Measurements from ENCODE around the gene KRTAP5-1.
A peak's percentile ranks its signal among the peaks of the same experiment; 100 is the strongest.

The KRTAP5-1 gene

DNA sequence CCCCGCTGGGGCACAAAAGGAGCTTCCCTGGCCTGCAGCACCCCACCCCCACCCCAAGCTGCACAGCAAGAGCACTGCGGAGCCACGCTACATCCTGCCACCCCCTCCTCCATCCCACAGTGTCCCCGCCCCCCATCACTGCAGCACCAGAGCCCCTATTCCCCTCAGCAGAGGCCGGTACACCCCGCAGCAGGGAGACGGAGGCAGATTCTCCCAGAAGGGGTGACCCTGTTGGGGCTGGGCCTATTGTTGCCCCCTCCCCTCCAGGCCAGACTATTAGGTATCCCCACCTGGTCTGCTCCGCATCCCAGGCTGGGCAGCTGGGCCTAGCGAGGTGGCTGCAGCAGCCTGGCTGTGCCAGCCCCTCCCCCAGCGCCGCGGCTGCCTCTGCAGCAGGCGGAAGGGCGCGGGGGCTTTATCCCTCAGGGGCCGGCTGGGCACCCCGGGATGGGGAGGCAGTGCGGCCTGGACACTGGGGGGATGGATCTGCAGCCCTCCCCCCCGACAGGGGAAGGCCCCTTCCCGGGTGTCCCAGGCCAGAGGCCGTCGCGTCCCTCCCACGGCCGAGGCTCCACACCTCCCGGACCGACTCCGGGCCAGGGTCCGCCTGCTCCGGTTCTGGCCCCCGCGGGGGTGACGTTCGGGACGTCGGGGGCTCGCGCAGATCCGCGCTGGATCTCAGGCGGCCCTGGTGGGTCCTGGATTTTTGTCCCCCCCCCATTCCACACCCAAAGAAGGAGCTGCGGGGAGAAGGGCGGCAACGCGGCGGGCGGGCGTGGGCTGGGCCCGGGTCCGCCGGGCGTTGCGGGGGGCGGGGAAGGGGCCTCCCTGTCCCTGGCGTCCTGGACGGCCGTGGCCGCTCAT, 14.0 kb downstream of the KRTAP5-1 start:
- no peak for DNase-seq

DNA sequence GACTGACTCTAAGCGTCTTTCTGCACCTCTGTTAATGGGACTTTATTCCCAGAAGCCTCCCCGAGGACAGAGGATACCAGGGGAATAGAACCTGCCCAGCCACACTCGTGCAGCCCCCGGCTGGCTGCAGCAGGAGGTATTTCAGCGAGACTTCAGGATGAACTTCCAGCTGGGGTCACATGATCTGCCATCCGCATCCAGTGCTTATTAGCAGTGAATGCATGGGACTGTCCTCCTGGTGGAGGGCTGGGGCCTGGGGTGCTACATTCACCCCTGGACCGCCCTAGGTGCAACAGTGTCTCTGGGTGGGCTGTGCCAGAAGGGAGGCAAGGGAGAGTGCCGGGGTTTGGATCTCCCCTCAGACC, 14.6 kb downstream of the KRTAP5-1 start:
- no peak for DNase-seq

DNA sequence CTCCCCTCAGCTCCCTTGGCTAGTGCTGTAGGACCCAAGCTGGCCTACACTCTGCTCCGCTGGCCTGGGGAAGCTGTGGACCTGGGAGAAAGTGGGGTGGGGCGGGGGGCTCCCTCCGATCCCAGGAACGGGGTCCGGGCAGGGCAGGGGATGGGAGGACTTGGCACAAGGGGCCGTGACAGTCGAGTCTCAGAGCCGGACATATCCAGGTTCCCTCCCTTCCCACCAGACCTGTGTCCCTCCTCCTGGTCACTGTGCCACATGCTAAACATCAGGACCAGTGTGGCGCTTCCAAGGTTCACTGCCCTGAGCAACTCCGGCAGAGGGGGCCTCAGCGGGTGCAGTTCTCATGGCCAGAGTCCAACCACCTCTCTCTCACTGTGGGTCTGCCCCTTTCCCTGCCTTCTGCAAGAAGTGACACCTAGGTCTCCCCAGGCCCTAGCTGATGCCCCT, 15.1 kb downstream of the KRTAP5-1 start:
- no peak for DNase-seq

DNA sequence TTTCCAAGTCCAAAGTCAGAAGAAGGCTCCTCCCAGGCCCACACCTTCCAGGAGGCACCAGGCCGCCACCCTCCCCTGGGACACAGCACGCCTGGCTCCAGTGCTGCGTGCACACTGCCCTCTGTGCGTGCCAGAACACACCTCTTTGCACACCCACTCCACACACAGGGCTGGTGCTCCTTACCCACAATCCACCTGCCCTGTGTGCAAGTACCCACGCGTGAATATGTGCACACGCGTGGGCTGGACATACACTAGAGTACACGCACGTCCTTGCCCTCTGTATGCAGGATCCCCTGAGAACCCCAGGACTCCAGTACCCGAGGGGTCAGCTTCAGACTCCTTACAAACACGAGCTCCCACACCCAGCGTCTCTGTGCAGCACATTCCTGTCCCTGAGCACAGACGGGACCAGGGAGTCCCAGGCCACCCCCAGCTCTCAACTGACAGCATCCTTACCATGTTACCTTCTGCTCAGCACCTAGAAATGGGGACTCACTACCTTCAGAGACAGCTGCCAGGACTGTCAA, 15.8 kb downstream of the KRTAP5-1 start:
- DNase-seq = no peak

DNA sequence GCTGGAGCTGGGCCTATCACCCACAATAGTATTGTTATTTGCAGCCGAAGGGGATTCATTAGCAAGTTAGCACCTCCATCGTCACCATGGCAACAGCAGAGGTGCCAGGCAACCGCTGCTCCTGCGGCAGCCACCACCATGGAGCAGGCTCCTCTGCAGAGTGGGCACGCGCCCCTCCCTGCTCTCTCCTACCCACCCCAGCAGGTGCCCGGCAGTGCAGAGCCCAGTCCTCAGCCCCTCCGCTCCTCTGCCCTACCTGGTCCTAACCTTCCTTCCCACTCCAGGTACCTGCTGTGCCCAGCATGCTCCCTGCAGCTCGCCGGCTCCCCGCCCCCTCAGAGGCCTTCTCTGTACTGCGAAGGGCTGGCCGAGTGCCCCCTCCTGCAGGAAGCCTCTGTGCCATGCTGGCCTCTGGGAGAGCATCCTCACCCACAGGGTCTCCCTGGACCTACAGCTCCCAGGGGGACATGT, 16.6 kb downstream of the KRTAP5-1 start:
- DNase-seq = no peak

DNA sequence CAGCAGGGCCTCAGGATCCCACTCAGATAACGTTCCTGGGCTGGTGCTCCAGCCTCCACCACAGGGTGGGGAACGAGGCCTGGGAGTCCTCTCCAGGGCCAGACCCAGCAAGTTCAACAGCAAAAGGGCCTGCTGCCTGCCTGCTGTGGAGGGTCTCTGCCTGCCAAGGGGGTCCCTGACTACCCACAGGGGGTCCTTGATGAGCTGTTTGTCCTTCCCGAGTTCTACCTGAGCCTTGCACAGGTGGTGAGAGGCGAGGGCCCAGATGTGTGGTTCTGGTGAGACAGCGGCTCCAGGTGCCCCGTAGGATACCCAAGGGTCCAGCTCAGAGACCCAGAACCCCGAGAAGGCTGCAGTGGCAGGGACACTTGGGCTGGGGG, 17.4 kb downstream of the KRTAP5-1 start:
- DNase-seq = no peak

DNA sequence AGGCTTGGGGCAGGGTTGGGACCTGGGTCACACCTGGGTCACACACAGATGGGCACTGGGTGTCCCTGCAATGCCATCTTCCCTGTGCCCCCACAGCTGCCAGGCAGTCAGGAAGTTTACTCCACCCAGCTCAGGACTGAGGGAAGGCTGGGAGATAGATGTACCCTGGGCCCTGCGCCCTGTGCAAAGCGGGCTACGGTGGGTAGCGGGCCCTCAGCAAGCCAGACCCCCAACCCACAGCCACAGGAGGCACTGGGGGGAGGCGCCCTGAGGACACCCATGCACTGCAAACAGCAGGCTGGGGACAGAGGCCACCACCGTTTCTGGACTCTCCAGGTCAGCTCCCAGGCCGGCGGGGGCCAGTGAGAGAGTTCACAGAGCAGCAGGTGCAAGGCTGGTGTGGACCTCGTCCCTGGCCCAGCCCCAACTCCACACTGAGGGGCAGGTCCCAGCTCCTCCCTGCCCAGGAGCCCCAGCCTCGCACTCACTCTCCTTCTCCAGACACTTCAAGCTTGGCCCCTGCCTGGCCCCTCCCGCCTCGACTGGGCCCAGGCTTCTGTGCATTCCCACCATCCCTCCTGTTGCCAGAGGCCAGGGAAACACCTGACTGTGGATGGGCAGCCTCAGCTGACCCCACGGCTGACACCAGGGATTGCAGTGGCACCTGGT, 17.9 kb downstream of the KRTAP5-1 start:
- DNase-seq = no peak

DNA sequence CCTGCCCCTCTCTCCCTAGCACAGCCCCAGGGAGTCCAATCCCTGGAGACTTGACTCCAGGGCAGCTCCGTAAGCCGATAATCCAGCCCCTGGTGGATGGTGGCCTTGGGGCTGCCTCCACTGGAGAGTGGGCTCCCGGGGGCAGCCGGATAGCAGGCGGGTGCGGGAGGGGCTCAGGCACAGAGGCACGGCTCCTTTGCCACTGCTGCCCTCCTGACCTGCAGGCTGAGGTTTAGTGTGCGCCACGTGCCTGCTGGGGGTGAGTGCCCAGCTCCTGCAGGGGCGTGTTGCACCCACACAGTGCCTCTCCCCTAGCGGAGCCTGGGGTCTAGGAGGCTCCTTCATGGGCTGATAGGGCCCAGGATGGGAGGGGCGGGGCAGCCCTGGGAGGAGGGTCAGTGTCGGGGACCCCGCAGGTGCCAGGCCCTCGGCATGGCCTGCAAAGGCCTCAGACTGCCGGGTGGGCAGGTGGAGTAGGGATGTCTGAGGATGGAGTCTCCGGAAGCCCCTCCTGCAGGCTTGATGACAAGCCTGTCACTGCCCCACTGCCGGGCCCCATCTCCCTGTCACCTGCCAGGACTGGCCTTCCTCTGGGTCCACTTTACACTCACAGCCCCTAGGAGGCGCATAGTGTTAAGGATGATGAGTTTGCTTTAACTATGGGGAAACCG, 18.6 kb downstream of the KRTAP5-1 start:
- DNase-seq = no peak

DNA sequence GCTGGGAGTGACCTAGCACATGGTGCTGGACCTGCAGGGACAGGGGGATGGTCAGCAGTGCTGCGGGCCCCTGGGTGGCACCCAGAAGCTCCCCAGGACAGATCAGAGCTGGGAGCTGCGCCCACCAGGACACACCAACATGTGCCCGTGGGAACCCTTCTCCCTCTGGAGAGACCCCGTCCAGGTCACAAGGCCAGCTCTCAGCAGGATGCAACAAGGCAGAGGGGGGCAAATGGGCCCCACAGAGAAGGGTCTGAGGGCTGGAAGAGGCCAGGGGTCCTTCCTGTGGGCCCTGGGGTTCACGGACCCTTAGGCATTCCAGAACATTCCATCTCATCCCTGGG, 19.2 kb downstream of the KRTAP5-1 start:
- DNase-seq = no peak

DNA sequence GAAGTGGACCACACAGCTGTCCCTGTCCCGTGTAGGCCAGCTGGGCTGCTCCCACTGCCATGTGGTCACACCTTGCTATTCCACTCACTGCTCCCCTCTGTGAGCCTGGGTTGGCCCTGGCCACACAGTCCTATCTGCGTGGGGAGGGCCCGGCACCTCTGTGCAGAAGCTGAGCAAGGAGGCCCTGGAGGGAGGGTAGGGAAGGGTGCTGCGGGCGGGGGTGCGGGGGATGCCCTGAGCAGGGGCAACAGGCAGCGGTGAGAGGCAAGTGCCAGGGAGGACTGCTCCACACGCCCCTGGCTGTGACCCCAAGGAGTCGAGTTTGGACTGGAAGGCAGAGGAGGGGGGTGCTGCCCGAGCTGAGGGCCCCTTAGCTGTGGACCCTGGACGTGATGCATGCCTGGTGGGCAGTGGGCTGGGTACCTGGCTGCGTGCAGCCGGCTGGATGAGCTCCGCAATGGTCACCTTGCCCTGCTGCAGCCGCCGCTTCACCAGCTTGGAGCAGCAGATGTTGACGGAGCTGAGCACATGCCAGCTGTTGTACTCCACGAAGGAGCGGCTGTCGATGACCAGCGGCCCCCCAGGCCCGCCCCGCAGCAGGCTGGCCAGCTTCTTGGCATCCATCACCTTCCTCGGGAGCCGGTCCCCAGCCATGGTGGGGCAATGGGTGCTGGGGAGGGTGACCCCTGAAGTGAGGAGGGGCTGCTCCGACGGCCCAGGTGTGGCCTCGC, 19.7 kb downstream of the KRTAP5-1 start:
- no peak for DNase-seq

DNA sequence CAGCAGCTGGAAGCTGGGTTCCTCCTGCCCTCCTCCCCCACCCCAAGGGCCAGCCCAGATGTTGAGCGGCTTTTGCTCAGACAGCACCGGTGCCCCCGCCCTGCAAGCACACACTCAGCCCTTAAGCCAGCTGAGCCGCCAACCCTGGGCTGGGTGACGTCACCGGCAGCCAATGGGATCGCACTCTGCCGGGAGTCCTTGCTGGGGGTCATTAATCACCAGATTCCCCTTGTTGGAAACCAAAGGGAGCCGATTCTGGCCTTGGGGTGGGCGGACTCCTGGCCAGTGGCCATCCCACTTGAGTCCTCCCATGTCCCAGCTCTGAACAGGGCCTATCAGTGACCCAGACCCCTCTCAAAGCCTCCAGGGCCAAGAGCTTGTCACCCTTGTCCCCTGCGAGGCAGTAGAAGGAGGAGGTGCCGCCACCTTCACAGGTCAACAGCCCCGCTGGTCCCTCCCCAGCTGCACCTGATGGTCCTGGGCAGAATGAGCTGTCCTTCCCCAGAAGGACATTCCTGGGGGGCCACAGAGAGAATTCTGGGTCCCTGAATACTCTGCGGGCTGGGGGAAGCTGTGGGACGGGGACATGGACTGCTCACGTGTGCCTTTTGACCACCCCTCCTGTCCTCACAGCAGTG, 20.4 kb downstream of the KRTAP5-1 start:
- peak; percentile 72 for DNase-seq

DNA sequence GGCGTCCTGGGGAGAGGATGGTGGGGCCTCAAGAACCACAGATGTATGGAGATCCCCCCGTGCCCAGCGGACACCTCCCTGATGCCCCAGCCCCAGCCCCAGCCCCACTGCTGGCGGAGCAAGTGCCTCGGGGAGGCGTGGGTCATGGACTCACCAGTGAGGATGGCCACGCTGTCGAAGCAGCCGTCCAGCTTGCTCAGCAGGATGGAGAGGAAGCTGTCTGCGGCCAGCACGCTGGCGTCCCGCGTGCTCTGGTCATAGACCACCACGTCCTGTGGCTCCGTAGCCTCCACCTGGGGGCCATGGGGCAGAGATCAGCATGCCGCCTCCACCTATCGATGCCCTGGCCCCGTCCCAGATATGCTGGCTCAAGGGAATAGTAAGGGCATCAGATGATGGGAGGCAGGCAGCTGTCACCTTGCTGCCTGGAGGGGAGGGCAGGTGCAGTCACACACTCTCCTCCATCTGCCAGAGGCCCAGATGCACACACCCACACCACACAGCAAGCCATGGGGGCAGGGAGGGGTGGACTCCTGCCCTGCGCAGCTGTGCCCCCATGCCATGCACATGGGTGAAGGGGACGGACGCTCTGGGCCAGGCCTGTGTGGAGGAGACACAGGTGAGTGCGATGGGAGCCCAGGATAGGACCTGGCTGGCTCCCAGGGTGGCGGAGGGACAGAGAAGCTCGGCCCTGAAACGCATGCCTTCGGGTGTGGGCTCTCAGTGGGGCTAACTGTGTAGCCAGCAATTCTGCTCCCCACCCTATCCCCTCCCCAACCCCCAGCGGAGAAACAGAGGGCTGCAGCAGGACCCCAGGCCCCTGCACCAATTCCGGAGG, 21.2 kb downstream of the KRTAP5-1 start:
- no peak for DNase-seq

DNA sequence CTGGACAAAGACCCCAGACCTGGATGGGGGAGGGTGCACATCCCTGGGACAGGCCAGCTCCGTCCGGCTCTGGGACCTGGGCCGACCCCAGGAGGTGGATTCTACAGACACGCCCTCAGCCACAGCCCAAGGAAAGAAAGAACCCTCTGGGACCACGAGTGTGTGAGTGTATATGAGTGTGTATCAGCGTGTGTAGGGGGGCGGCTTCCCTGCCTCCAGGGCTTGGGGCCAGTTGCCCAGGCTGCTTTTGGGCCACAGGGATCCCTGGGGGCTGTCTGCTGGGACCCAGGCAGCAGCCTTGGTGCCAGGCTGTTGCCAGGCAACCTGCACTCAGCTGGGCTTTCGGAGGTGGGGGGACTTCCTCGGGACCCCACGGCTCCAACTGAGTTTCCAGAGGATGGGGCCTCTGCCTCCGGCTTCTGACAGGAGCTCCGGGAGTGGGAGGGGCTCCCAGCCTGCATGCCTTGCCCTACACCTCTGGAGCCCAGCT, 21.9 kb downstream of the KRTAP5-1 start:
- DNase-seq = no peak

DNA sequence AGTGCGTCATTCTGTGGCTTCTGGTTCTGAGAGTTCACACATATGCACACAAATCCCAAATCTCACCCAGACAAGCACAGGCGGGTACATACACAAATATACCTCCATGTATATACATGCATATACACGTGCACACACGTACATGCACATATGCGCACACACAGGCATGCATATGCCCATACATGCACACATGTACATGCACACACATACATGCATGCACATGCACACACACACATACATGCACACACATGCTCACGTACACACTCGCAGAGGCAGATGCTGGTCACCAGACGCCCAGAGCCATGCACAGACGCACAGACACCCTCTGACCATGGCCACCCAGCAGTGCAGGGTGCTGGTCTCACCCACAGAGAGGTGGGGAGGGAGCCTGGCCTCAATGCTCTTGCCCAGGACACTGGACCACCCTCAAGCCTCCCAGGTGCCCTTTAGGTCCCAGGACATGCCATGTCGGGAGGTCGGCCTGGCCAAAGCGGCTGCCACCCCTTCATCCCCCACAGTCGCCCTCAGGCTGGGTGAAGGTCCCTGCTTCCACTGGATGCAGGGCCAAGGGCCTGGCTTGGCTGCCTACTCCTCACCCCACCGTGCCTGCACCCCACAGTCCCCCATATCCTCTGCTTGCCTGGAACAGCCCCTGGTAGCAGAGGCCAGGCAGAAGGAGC, 22.5 kb downstream of the KRTAP5-1 start:
- DNase-seq = no peak

DNA sequence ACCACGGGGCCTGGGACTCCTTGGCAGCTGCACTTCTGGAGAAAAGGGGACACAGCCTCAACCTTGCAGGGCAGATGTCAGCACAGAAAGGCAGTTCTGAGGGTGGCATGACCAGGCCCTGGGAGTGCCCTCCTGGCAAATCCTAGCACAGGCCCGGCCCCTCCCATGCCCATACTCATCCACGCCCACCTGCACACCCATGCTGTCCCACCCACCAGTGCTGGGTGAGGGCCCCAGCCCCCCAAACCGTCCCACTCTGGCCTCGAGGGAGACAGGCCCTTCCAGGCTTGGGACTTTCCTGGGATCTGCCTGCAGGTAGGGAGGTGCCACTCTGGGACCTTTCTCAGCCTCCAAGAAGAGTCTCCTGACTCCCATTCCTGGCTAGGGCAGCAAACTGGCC, 23.1 kb downstream of the KRTAP5-1 start:
- DNase-seq = no peak

DNA sequence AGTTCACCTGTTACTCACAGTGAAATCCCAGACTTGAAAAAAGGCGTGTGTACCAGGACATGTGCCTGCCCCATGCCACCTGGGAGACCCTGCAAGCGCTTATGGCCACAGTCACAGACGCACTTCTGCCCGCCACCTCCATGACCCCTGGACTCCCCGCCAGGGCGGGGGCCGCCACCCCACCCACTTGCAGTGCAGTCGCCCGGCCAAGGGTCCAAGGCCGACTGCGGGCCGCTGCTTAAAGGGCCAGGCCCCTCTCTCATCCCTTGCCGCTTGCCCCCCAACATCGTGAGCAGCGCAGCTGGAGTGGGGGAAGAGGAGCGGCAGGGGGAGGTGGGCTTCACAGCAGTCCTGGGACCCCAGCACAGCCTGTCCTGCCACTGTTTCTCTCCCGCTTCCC, 23.8 kb downstream of the KRTAP5-1 start:
- no peak for DNase-seq

DNA sequence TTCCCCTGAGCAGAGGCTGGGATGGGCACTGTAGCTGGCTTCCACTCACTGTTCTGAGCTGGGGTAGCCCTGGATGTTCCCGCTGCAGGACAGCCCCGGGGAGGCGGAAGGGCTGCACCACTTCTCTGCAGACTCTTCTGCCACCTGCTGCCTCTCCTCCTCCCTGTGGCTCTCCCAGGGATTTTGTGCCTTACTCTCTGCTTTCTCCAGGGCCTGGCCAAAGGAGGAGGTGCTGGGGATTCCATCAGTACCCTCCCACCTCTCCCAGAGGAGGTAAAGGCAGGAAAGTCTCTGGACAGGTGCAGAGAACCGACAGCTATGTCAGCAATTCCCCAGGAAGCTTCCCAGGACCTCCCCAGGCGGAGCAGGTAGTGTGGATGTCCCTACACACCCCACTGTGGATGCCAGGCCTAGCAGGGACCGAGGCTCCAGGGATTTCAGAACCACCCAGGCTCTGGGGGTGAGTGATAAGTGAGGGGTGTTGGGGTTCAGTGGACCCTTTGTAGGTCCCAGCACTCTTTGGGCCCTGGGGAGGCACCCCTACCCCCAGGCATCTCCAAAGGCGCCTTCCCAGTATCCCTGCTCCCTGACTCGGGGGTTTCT, 24.3 kb downstream of the KRTAP5-1 start:
- no peak for DNase-seq

DNA sequence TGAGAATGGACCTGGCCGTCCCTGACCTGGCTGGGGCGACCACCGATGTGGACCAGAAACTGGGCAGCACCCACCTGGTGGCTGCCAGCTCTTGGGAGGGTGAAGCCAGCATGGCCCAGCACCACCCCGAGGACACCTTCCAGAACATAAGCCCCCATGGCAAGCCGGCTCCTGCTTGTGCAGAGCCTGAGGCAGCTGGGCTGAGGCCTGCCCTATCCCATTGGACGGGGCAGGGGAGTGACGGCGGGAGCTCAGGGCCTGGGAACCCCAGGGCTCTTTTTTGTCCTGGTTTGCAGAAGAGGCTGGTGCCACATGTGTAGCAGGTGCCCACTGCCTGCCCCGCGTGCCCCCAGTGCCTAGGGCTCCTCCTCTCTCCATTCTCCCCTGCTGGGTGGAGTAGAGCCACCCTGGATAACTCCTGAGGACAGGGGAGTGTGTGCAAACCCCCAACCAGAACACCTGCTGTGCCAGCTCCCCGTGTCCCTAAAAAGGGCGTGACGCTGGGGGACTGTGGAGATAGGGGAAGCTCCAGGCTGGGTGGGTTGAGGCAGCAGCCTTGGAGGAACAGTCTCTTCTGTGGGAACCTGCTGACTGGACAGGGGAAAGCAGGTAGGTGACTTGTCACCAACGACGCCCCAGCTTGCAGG, 25.0 kb downstream of the KRTAP5-1 start:
- DNase-seq = no peak

DNA sequence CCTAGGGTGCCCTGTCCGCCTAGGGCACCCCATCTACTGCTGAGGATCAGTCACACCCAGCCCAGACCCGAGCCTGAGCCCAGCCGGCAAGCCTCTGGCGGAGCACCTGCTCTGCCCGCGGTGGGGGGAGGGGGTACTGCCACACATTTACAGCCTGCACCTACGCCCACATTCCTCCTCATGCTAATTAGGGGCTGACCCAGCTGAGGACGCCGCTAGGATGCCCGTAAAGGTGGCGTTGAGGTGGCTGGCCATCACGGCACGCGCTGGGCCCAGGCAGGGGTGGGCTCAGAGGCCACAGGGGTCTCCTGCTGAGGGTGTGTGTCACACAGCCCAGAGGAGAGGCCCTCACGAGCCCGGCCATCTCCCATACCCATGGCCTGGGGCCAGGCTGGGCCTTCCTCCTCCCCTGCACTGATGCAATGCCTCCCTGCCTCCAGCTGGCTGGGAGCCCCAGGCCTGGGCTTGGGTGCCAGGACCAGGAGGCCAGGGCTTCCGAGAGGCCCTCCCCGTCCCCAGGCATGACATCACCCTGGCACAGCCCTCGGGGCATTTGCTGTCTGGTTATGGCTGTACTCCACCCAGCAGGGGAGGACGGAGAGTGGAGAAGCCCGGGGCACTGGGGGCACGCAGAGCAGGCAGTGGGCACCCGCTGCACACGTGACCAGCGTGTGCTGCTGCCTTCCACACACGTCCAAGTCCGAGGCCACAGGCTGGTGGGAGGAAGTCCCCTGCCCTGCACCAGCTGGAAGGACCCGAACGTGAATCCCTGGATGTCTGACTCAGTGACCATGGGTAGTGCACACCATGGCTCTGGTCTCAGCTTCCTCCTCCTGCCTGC, 25.8 kb downstream of the KRTAP5-1 start:
- peak; percentile 80 for DNase-seq

All from NCI-H2029 treated with DMSO at 0.1 percent for 48 hours (cell line).